ENCODE measurements around the gene GPR15. TPM values are rescaled to one million over a fixed set of nuclear protein-coding genes. Genes with fewer than 3 reads are reported as not detected.

Gene GPR15
- total and polyA plus RNA-seq, 2 experiments from 2014 or later = not detected

- Mint-ChIP-seq H3K27me3 (ENCODE audit: insufficient read depth, low read depth, poor library complexity) (no peaks in the 10 kb centered on the region), H3K27ac (no peak overlapping the region), H3K36me3 (ENCODE audit: low read depth) (peaks cover 66% of the 10 kb centered on the region), H3K9me3 (no peaks in the 10 kb centered on the region), H3K4me1 (peaks cover 5% of the 10 kb centered on the region; the same call in 2 of the 3 replicates), H3K4me3 (no peak overlapping the region)
- Histone ChIP-seq H3K27ac (ENCODE audit: low read depth) (no peak overlapping the region), H3K4me2 (no peak overlapping the region), H3K27me3 (ENCODE audit: insufficient read depth) (no peaks in the 10 kb centered on the region), H3K36me3 (ENCODE audit: insufficient read depth) (peaks cover 47% of the 10 kb centered on the region), H3K4me1 (ENCODE audit: insufficient read depth) (no peaks in the 10 kb centered on the region), H3K4me3 (no peak overlapping the region), H2AFZ (no peak overlapping the region), H3K79me2 (replicated peaks; ENCODE audit: insufficient read depth) (peaks cover 13% of the 10 kb centered on the region), H4K20me1 (replicated peaks; ENCODE audit: insufficient read depth) (peaks cover 16% of the 10 kb centered on the region), H3K9me2 (ENCODE audit: insufficient read depth) (no peaks in the 10 kb centered on the region), H3F3A (replicated peaks; ENCODE audit: low read depth) (no peaks in the 10 kb centered on the region)
- DNase-seq (ENCODE audit: low spot score) = no peak
- TF ChIP-seq, protein P1, sequence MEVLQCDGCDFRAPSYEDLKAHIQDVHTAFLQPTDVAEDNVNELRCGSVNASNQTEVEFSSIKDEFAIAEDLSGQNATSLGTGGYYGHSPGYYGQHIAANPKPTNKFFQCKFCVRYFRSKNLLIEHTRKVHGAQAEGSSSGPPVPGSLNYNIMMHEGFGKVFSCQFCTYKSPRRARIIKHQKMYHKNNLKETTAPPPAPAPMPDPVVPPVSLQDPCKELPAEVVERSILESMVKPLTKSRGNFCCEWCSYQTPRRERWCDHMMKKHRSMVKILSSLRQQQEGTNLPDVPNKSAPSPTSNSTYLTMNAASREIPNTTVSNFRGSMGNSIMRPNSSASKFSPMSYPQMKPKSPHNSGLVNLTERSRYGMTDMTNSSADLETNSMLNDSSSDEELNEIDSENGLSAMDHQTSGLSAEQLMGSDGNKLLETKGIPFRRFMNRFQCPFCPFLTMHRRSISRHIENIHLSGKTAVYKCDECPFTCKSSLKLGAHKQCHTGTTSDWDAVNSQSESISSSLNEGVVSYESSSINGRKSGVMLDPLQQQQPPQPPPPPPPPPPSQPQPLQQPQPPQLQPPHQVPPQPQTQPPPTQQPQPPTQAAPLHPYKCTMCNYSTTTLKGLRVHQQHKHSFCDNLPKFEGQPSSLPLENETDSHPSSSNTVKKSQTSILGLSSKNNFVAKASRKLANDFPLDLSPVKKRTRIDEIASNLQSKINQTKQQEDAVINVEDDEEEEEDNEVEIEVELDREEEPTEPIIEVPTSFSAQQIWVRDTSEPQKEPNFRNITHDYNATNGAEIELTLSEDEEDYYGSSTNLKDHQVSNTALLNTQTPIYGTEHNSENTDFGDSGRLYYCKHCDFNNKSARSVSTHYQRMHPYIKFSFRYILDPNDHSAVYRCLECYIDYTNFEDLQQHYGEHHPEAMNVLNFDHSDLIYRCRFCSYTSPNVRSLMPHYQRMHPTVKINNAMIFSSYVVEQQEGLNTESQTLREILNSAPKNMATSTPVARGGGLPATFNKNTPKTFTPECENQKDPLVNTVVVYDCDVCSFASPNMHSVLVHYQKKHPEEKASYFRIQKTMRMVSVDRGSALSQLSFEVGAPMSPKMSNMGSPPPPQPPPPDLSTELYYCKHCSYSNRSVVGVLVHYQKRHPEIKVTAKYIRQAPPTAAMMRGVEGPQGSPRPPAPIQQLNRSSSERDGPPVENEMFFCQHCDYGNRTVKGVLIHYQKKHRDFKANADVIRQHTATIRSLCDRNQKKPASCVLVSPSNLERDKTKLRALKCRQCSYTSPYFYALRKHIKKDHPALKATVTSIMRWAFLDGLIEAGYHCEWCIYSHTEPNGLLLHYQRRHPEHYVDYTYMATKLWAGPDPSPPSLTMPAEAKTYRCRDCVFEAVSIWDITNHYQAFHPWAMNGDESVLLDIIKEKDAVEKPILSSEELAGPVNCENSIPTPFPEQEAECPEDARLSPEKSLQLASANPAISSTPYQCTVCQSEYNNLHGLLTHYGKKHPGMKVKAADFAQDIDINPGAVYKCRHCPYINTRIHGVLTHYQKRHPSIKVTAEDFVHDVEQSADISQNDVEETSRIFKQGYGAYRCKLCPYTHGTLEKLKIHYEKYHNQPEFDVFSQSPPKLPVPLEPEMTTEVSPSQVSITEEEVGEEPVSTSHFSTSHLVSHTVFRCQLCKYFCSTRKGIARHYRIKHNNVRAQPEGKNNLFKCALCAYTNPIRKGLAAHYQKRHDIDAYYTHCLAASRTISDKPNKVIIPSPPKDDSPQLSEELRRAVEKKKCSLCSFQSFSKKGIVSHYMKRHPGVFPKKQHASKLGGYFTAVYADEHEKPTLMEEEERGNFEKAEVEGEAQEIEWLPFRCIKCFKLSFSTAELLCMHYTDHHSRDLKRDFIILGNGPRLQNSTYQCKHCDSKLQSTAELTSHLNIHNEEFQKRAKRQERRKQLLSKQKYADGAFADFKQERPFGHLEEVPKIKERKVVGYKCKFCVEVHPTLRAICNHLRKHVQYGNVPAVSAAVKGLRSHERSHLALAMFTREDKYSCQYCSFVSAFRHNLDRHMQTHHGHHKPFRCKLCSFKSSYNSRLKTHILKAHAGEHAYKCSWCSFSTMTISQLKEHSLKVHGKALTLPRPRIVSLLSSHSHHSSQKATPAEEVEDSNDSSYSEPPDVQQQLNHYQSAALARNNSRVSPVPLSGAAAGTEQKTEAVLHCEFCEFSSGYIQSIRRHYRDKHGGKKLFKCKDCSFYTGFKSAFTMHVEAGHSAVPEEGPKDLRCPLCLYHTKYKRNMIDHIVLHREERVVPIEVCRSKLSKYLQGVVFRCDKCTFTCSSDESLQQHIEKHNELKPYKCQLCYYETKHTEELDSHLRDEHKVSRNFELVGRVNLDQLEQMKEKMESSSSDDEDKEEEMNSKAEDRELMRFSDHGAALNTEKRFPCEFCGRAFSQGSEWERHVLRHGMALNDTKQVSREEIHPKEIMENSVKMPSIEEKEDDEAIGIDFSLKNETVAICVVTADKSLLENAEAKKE (CRISPR knock-in tag; IDR thresholded peaks at IDR 0.05) = no peak
- TF ChIP-seq ETS1 (IDR thresholded peaks at IDR 0.05) = no peak
- TF ChIP-seq CREB1 (CRISPR knock-in tag; IDR thresholded peaks at IDR 0.05; ENCODE audit: low read depth) = no peak
- TF ChIP-seq CTCF (conservative IDR thresholded peaks at IDR 0.05; ENCODE audit: low read depth in 2 of 2) = no peak
- no peak for TF ChIP-seq NANOG (IDR thresholded peaks at IDR 0.05; ENCODE audit: borderline replicate concordance)
- TF ChIP-seq POLR2AphosphoS5 (IDR thresholded peaks at IDR 0.05; ENCODE audit: low read depth) = no peak
- ATAC-seq = no peak
These were observed 52.0 kb downstream of the GPR15 start for GRCh38 chr3:98583766-98584165.

Small RNA genes lying within 50 kb of the gene (small RNA-seq; reads per million reads assigned to genes)
- not detected for gene RPL38P4 (ENCODE audit: low replicate concordance)

Other genes starting within 250 kb of the GPR15 start
- gene OR5H2, start 249.5 kb upstream of the GPR15 start, total RNA-seq (2014; rRNA removed; shearing (Covaris generic)) = not detected in 2 replicates
- gene OR5H2, start 249.5 kb upstream of the GPR15 start, polyA plus RNA-seq (2016; fragmentation: Nextera tagmentation; extraction: Ambion mirVana) = 0.56 and 1.1 TPM in 2 replicates
- gene OR5K4, start 178.1 kb upstream of the GPR15 start, total RNA-seq (2014; rRNA removed; shearing (Covaris generic)) = not detected in 2 replicates
- not detected in 2 replicates for gene OR5K4, start 178.1 kb upstream of the GPR15 start, polyA plus RNA-seq (2016; fragmentation: Nextera tagmentation; extraction: Ambion mirVana)
- not detected in 2 replicates for gene OR5K3, start 141.3 kb upstream of the GPR15 start, total RNA-seq (2014; rRNA removed; shearing (Covaris generic))
- not detected in 2 replicates for gene OR5K3, start 141.3 kb upstream of the GPR15 start, polyA plus RNA-seq (2016; fragmentation: Nextera tagmentation; extraction: Ambion mirVana)
- not detected in 2 replicates for gene OR5K1, start 68.8 kb upstream of the GPR15 start, total RNA-seq (2014; rRNA removed; shearing (Covaris generic))
- not detected in 2 replicates for gene OR5K1, start 68.8 kb upstream of the GPR15 start, polyA plus RNA-seq (2016; fragmentation: Nextera tagmentation; extraction: Ambion mirVana)
- gene OR5K2, start 34.3 kb upstream of the GPR15 start, total RNA-seq (2014; rRNA removed; shearing (Covaris generic)) = not detected in 2 replicates
- gene OR5K2, start 34.3 kb upstream of the GPR15 start, polyA plus RNA-seq (2016; fragmentation: Nextera tagmentation; extraction: Ambion mirVana) = not detected in 2 replicates
- gene CLDND1, start 9.1 kb upstream of the GPR15 start, total RNA-seq (2014; rRNA removed; shearing (Covaris generic)) = 92.7 and 99.9 TPM in 2 replicates
- gene CLDND1, start 9.1 kb upstream of the GPR15 start, polyA plus RNA-seq (2016; fragmentation: Nextera tagmentation; extraction: Ambion mirVana) = 57.5 and 59.8 TPM in 2 replicates
- gene CPOX, start 61.6 kb downstream of the GPR15 start, total RNA-seq (2014; rRNA removed; shearing (Covaris generic)) = 32.5 and 38.3 TPM in 2 replicates
- 12.4 and 13.3 TPM in 2 replicates for gene CPOX, start 61.6 kb downstream of the GPR15 start, polyA plus RNA-seq (2016; fragmentation: Nextera tagmentation; extraction: Ambion mirVana)
- gene ST3GAL6, start 231.4 kb downstream of the GPR15 start, total RNA-seq (2014; rRNA removed; shearing (Covaris generic)) = 3.7 and 4.7 TPM in 2 replicates
- gene ST3GAL6, start 231.4 kb downstream of the GPR15 start, polyA plus RNA-seq (2016; fragmentation: Nextera tagmentation; extraction: Ambion mirVana) = 6.4 and 8.1 TPM in 2 replicates